ENCODE results near the gene RAB3D. TPM values are rescaled to one million over a fixed set of nuclear protein-coding genes. Genes with fewer than 3 reads are reported as not detected.
"Not testable (repeated sequence)": the region's sequence is repeated elsewhere in the genome, so short reads cannot be mapped to it uniquely, and the experiment has no call there.

Gene RAB3D
- total RNA-seq, 2 donors from 2014 or later: 33.5 to 34.2 TPM

DNA sequence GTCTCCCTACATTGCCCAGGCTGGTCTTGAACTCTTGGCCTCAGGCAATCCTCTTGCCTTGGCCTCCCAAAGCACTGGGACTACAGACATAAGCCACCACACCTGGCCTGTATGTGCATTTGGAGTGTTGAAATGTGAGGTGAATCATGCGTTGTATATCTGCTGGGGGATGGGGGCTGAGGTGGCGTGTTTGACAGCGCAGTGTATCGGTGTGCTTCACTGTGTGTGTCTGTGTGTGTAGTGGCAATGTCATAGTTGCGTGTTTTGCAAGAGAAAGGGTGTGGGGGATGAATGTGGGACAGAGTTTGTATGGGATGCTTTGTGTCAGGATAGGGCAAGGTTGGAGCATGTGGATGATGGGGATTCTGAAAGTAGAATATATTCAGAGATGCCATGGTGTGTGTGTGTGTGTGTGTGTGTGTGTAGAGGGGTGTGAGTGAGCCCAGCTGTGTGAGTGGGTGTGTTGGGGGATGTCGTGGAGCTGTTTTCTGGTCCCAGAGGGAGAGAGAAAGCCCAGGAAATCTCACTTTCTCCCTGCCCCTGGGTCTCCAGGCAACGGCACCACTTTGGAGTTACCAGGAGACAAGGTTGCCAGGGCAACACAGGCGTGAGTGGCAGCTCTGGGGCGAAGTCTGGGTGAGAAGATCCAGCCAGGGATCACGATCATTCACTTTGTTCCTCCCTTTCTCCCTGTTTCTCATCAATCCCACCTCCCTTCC is 33.9 kb upstream of the RAB3D start:
- intact Hi-C loops (cut with DNase I): no loop called here
- no peak for DNase-seq (ENCODE audit: low spot score)

- intact Hi-C loops (cut with DNase I): no loop called here
- no peak for DNase-seq (ENCODE audit: low spot score)
Measured at GRCh38 chr19:11370744-11371143, 31.3 kb upstream of the RAB3D start.

DNA sequence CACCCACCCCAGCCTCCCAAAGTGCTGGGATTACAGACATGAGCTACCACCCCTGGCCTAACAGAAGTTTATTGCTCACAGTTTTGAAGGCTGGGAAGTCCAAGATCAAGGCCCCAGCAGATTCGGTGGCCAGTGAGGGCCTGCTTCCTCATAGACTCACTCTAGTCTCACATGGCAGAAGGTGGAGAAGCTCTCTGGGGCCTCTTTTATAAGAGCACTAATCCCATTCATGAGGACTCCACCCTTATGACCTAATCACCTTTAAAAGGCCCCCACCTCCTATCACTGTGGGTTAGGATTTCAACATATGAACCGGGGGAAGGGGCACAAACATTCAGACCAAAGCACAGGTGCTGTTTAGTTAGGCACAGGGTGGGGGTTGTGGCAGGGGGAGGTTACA is 28.1 kb upstream of the RAB3D start:
- intact Hi-C loops (cut with DNase I): no loop called here
- no peak for DNase-seq (ENCODE audit: low spot score)

DNA sequence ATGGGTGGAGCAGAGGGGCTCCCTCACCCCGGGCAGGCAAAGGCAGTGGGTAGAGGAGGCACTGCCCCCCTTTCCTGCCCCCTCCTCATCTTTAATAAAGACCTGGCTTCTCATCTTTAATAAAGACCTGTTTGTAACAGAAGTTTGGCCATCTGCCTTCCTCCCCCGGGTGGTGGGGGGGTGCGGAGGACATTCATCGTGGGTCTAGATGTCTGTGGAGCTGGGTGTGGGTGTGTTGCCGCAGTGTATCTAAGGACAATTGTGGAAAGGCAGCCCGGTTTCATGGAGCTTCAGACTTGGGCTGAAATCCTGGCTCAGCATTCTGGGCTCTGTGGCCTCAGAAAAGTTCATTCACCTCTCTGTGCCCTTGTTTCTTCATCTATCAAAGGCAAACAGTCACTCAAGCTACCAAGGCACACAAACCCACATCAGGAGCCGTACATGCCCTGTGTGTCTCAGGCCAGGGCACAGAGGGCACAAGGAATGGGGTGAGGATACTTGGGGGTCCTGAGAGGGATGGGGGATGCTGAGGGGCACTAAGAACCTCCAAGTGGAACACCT is 26.2 kb upstream of the RAB3D start:
- intact Hi-C loops (cut with DNase I): no loop called here
- no peak for DNase-seq (ENCODE audit: low spot score)

GRCh38 chr19:11364935-11365334 is 25.5 kb upstream of the RAB3D start:
- no peak for DNase-seq (ENCODE audit: low spot score)
- intact Hi-C loops (cut with DNase I): no loop called here

DNA sequence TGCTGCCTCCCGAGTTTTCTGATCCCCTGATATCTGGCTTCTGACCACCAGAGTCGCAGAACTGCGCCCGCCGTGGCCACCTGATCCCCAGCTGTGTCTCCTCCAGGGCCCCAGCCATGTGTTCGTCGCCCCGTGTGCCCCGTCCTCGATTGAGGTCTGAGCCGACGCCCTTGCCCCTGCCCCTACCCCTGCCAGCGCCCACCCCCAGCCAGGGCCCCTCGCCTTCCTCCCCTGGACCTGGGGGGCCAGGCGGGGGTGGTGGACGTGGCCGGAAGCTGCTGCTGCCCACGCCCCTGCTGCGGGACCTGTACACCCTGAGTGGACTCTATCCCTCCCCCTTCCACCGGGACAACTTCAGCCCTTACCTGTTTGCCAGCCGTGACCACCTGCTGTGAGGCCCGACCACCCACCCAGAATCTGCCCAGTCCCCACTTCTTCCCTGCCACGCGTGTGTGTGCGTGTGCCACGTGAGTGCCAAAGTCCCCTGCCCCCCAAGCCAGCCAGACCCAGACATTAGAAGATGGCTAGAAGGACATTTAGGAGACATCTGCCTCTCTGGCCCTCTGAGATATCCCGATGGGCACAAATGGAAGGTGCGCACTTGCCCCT is 24.9 kb upstream of the RAB3D start:
- intact Hi-C loops (cut with DNase I): no loop called here
- DNase-seq (ENCODE audit: low spot score): no peak

GRCh38 chr19:11363881-11364280 is 24.4 kb upstream of the RAB3D start:
- DNase-seq (ENCODE audit: low spot score): no peak
- intact Hi-C loops (cut with DNase I): no loop called here

DNA sequence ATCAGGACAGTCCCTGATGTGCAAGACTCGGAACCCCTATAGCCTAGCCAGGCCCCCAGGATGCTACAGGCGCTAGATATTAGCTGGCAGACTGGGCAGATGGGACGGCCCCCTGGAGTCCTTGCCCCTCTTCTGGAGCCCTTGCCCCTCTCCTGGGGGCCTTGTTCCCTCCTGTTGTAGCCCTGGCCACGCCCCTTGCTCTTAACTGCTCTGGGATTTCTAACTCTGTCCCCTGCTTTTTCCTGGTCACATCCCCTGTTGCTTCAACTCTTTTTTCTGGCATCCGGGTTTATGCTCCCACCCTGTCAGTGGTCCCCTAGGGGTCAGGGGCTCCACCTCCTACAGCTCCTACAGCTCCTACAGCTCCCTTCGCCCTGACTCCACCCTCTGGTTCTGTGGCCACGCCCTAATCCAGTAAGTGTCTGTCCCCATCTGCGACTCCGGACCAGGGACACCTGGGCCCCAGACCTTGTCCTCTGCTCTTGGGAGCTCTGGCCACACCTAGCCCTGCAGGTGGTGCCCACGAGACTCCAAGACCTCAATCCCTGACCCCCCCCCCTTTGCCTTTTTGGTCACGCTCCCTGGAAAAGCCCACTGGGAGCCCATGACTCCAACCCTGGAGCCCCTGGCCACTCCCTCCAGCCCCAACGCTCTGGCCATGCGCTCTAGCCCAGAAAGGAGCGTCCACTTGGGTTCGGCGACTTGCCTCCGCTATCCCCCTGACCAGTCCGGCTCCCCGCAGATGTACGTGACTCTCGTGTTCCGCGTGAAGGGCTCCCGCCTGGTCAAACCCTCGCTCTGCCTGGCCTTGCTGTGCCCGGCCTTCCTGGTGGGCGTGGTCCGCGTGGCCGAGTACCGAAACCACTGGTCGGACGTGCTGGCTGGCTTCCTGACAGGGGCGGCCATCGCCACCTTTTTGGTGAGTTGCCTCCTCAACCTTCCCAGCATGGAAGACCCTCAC is 22.6 kb upstream of the RAB3D start:
- DNase-seq (ENCODE audit: low spot score): no peak
- intact Hi-C loops (cut with DNase I): no loop called here

- no peak for DNase-seq (ENCODE audit: low spot score)
- intact Hi-C loops (cut with DNase I): no loop called here
Measured at GRCh38 chr19:11361037-11361770, 21.7 kb upstream of the RAB3D start.

GRCh38 chr19:11359421-11359820 is 20.0 kb upstream of the RAB3D start:
- intact Hi-C loops (cut with DNase I): no loop called here
- no peak for DNase-seq (ENCODE audit: low spot score)

DNA sequence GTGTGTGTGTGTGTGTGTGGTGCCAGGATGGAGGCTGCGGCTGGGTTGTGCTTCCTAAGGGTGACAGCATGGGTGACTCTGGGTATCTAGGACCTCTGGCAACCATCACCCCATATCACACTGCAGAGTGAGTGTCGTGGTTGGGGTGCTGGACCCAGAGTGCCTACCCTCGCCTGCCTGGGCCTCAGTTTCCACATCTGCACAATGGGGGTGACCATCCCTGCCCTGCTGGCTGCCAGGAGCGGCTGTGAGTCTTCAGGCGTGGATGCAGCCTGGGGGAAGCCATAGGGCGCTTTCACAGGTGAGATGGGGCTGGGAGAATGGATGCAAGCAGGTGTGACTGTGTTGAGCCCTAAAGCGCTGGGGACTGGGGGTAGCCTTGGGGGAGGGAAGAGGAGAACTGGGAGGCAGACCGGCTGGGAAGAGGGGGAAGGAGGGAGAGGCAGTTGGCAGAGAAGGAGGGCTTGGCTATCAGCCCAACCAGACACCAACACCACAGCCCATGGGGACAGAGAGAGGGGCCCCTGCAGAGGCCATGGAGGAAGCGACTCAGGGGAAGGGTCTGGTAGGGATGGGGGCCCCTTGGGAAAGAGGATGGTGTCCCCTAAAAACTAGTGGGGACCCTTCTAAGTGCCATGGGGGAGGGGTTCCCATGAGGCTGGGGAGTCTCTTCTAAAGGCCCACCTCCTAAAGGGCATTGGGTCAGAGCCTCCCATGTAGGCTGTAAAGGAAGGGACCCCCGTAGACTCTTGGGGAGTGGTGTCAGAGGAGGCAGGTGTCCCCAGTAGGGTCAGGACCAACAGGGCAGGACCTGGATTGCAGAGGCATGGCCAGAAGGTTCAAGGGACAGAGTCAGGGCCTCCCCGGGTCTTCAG is 17.5 kb upstream of the RAB3D start:
- intact Hi-C loops (cut with DNase I): loop anchor here in 1 of 2 donors (1.0 kb wide), 1 partner anchor 15 kb away; no protein-coding TSS in a partner anchor
- DNase-seq (ENCODE audit: low spot score): no peak

- intact Hi-C loops (cut with DNase I): no loop called here
- DNase-seq (ENCODE audit: low spot score): no peak
Measured at GRCh38 chr19:11356074-11356397, 16.6 kb upstream of the RAB3D start.

DNA sequence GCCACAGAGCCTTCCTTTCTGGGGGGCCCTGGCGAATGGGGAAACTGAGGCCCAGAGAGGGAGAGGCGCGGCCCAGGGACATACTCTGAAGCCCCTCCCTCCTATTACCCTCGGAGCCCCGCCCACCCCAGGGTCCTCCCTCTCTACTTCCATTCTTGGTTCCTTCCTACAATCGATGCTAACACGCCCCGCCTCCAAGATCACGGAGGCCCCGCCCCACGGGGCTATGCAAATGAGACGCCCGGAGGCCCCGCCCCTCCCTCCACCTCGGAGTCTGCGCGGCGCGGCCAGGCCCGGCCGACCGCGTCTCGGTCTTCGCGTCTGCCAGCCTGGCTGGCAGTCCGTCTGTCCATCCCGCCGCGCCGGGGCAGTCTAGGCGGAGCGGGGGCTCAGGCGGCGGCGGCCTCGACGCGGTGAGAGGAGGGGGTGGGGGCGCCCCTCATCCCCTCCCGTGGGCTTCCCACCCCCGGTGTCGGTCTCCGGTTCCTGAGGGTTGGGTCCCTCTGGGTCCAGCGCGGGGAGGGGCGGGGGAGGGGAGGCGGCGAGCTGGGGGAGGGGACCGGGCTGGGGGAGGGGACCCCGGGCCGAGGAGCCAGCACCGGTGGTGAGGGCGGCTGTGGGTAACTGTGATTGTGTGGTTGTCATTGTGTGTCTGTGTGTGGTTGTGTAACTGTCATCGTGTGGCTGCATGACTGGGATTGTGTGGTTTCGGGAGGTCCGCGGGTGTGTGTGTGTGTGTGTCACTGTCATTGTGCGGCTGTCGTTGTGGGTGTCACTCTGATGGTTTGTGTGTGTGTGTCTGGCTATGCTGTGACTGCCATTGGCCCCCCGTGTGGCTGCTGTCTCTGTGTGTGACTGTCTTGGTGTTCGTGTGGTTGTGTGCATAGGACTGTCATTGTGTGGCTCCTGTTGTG is 16.0 kb upstream of the RAB3D start, which contains the start of gene PLPPR2:
TSS of gene PLPPR2 (plus strand) at position 273 of the 914 bp plus-strand sequence. CDS start 2,242 bp downstream, outside the sequence.
- peak; percentile 99 for DNase-seq (ENCODE audit: low spot score)
- intact Hi-C loops (cut with DNase I): no loop called here

DNA sequence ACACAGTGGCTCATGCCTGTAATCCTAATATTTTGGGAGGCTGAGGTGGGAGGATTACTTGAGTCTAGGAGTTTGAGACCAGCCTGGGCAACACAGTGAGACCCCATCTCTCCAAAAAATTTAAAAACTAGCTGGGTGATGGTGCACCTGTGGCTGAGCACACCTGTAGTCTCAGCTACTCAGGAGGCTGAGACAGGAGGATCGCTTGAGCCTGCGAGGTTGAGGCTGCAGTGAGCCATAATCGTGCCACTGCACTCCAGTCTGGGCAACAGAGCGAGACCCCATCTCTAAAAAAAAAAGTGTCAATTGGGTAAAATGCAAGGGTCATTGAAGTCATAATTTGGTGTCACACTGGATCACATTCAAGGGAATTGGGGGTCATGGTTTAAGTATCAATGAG is 14.6 kb upstream of the RAB3D start:
- DNase-seq (ENCODE audit: low spot score); intact Hi-C loops (cut with DNase I): not testable (repeated sequence)

GRCh38 chr19:11349171-11349570 is 9.7 kb upstream of the RAB3D start:
- DNase-seq (ENCODE audit: low spot score): no peak
- intact Hi-C loops (cut with DNase I): no loop called here

GRCh38 chr19:11347546-11348039 is 8.1 kb upstream of the RAB3D start:
- DNase-seq (ENCODE audit: low spot score): no peak
- intact Hi-C loops (cut with DNase I): no loop called here

All from posterior vena cava (tissue), 2 donors.